ENCODE measurements around the gene EFNA1.

- TF ChIP-seq POLR2A (IDR thresholded peaks at IDR 0.05; ENCODE audit: low read length) (no peak), MAX (IDR thresholded peaks at IDR 0.05) (no peak), CTCF (IDR thresholded peaks at IDR 0.05) (no peak)
Measured at GRCh38 chr1:155122308-155122707, 5.4 kb upstream of the EFNA1 start.

Data from A549 (cell line).